Measurements from ENCODE around the gene RAI14. TPM values are rescaled to one million over a fixed set of nuclear protein-coding genes. Genes with fewer than 3 reads are reported as not detected.

The RAI14 gene
- total RNA-seq, 2 donors from 2014 or later = 25.7 to 27.5 TPM

DNA sequence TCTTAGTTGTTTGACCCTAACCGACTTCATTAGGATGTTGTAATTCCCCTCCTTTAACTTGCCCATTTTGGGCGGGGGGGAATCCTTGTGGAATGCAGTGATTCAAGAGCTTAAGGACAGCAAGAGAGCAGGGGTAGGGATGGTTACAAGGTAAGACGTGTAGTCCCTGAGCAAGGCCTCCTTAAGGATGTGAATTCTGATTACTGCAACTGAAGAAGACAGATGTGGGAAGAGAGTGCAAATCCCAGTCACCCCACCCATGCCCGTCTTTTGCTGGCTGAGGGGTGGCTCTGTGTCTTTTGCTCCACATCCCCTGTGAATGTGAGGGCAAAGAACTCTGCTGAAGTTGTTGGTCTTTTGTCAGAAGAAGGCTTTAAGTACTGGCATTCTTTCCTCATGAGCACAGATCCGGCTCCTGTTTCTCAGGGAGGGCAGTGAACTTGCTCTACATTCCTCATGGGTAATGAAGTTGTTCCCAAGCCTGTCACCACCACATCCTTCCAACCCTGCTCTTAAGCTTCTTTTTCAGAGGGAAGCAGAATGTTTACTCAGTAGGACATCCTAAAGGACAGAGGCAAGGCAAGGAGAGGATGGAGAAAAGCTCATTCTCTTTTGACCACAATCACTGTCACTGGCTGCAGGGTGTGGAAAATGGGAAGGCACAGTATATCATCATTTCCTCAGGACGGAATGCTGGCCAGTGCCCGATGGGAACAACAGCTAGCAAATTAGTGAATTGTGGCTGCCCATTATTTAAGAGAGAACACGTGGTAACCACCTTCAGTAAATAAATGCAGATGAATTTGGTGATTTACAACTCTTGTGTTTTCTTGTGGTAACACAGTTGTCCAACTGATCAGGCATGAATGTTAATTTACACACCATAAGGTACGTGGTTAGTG, 61.5 kb downstream of the RAI14 start:
- DNase-seq (no peak), ATAC-seq (peak; percentile 24)
- no peak overlapping the region for H3K4me3 ChIP-seq
- H3K9me3 ChIP-seq = no peaks in the 10 kb centered on the region
- H3K4me1 ChIP-seq = peaks cover 20% of the 10 kb centered on the region
- TF ChIP-seq POLR2A (IDR thresholded peaks at IDR 0.05) (no peak), CTCF (IDR thresholded peaks at IDR 0.05) (no peak)
- intact Hi-C loops (cut with DNase I) = no loop called here
- no peaks in the 10 kb centered on the region for H3K36me3 ChIP-seq (replicated peaks in 1 of 2; ENCODE audit: insufficient read depth in 1 of 2, low read depth in 2 of 2)
- no peaks in the 10 kb centered on the region for H3K27me3 ChIP-seq
- 70 to 82% methylated on average over 9 of the region's 9 CpGs for WGBS, 2 donors
- H3K27ac ChIP-seq = no peak overlapping the region

DNA sequence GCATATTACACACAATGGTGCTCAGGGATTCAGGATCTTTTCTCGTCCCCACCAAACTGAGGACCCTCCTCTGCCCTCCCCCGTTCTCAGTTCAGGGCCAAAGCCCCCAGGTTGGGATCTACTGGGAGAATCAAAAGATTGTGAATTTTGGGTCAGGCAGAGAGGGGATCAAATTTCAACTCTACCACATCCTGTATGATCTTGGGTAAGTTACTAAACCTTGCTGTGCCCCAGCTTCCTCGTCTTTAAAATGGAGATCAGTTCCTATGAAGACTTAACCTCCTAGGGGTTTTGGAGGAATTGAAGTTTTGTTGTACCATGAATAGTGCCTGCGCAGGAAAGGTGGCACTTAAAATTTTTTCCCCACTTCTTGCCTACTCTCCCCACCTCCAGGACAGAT, 62.4 kb downstream of the RAI14 start:
- intact Hi-C loops (cut with DNase I) = no loop called here
- Histone ChIP-seq H3K9me3 (no peaks in the 10 kb centered on the region), H3K4me3 (no peak overlapping the region), H3K27ac (peak overlapping the region in 2 of 4 donors; percentile 15 to 16), H3K4me1 (peaks cover 20% of the 10 kb centered on the region), H3K27me3 (no peaks in the 10 kb centered on the region), H3K36me3 (replicated peaks in 1 of 2; ENCODE audit: insufficient read depth in 1 of 2, low read depth in 2 of 2) (no peaks in the 10 kb centered on the region)
- 86 to 88% methylated on average over 4 of the region's 4 CpGs for WGBS, 2 donors
- no peak for DNase-seq
- TF ChIP-seq POLR2A (IDR thresholded peaks at IDR 0.05) (no peak), CTCF (IDR thresholded peaks at IDR 0.05) (no peak)
- ATAC-seq = no peak

DNA sequence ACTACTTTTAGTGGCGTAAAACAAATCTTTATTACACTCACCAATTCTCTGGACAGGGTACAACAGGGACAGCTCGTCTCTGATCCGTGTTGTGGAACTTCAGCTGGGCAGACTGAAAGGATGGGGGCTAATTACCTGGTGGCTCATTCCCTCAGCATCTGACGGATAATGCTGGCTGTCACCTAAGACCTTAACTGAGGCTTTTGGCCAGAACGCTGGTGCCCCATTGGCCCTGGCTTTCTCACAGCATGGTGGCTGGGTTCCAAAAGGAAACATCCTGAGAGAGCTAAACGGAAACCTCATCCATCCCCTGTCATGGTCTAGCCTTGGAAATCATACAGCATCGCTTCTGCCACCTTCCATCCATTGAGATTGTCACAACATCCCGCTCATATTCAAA, 62.9 kb downstream of the RAI14 start:
- peaks cover 20% of the 10 kb centered on the region for H3K4me1 ChIP-seq
- TF ChIP-seq POLR2A (IDR thresholded peaks at IDR 0.05) = no peak
- TF ChIP-seq CTCF (IDR thresholded peaks at IDR 0.05) = no peak
- H3K4me3 ChIP-seq = no peak overlapping the region
- DNase-seq (no peak), ATAC-seq (no peak)
- 68 to 72% methylated on average over 8 of the region's 8 CpGs for WGBS, 2 donors
- H3K9me3 ChIP-seq = no peaks in the 10 kb centered on the region
- intact Hi-C loops (cut with DNase I) = no loop called here
- H3K27ac ChIP-seq = peak overlapping the region in 2 of 4 donors; percentile 15 to 16
- no peaks in the 10 kb centered on the region for H3K27me3 ChIP-seq
- no peaks in the 10 kb centered on the region for H3K36me3 ChIP-seq (replicated peaks in 1 of 2; ENCODE audit: insufficient read depth in 1 of 2, low read depth in 2 of 2)

DNA sequence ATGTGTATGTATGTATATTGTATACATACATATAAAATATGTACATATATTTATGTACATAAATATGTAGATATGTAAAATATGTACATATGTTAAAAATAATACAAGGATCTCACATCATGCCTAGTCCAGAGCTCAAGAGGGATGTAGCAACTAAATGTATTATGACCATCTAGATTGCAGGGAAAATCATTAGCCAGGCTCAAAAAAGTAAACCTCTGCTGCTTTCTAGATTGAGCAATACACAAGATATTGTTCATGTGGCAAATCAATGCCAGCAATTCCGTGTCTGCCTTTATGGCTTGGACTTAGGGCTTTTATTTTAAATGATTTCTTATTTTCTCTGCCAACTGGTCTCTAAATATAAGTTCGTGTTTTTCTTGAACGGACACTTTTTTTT, 65.2 kb downstream of the RAI14 start:
- intact Hi-C loops (cut with DNase I) = no loop called here
- WGBS, 2 donors = 50 to 53% methylated on average over 3 of the region's 3 CpGs
- H3K9me3 ChIP-seq = no peaks in the 10 kb centered on the region
- H3K27ac ChIP-seq = no peak overlapping the region
- H3K27me3 ChIP-seq = no peaks in the 10 kb centered on the region
- no peaks in the 10 kb centered on the region for H3K36me3 ChIP-seq (replicated peaks in 1 of 2; ENCODE audit: insufficient read depth in 1 of 2, low read depth in 2 of 2)
- no peak overlapping the region for H3K4me3 ChIP-seq
- peak; percentile 38 for ATAC-seq
- no peak for DNase-seq
- peaks cover 20% of the 10 kb centered on the region for H3K4me1 ChIP-seq
- TF ChIP-seq POLR2A (IDR thresholded peaks at IDR 0.05) = no peak
- TF ChIP-seq CTCF (IDR thresholded peaks at IDR 0.05) = no peak

GRCh38 chr5:34722183-34722582, 66.1 kb downstream of the RAI14 start:
- Histone ChIP-seq H3K4me1 (peaks cover 20% of the 10 kb centered on the region), H3K27me3 (no peaks in the 10 kb centered on the region), H3K27ac (no peak overlapping the region), H3K36me3 (replicated peaks in 1 of 2; ENCODE audit: insufficient read depth in 1 of 2, low read depth in 2 of 2) (no peaks in the 10 kb centered on the region), H3K4me3 (no peak overlapping the region), H3K9me3 (no peaks in the 10 kb centered on the region)
- DNase-seq = no peak
- no peak for ATAC-seq
- TF ChIP-seq CTCF (IDR thresholded peaks at IDR 0.05) (no peak), POLR2A (IDR thresholded peaks at IDR 0.05) (no peak)
- intact Hi-C loops (cut with DNase I) = no loop called here
- WGBS, 2 donors = 91% methylated on average over 2 of the region's 2 CpGs

Data from body of pancreas (tissue), 4 donors.